HG03432 (cell line): Measurements from ENCODE around the gene NSD1.
A peak's percentile ranks its signal among the peaks of the same experiment; 100 is the strongest.

Source experiments
- ATAC-seq: cut with Tn5 transposase; IDR thresholded peaks from one replicate; pipeline ENCODE4 v1.9.1; 2021; ENCODE audit warnings: mild to moderate bottlenecking, moderate library complexity; ENCODE audit not compliant: unreplicated experiment

Gene NSD1

GRCh38 chr5:177133096-177133852, at the start of gene NSD1:
TSS of gene NSD1 (plus strand) at chr5:177133773. CDS start at chr5:177135104, 1,331 bp downstream.
- ATAC-seq = peak; percentile 69

GRCh38 chr5:177084175-177084574, 49.4 kb upstream of the NSD1 start:
- ATAC-seq = no peak

- no peak for ATAC-seq
Observed at GRCh38 chr5:177085985-177086653, 47.5 kb upstream of the NSD1 start.

- ATAC-seq = peak; percentile 69
Observed at GRCh38 chr5:177086654-177087397, 46.7 kb upstream of the NSD1 start, which contains the start of gene FGFR4. TSS of gene FGFR4 (plus strand) at chr5:177086915. CDS start at chr5:177089603, 2,688 bp downstream.

GRCh38 chr5:177087398-177088005, 46.1 kb upstream of the NSD1 start:
- no peak for ATAC-seq

- no peak for ATAC-seq
Observed at GRCh38 chr5:177089127-177089526, 44.4 kb upstream of the NSD1 start.

- no peak for ATAC-seq
Observed at GRCh38 chr5:177089825-177090641, 43.5 kb upstream of the NSD1 start.

GRCh38 chr5:177090813-177091212, 42.8 kb upstream of the NSD1 start:
- no peak for ATAC-seq

- ATAC-seq = no peak
Observed at GRCh38 chr5:177091232-177091631, 42.3 kb upstream of the NSD1 start.

- no peak for ATAC-seq
Observed at GRCh38 chr5:177092178-177093081, 41.1 kb upstream of the NSD1 start.

GRCh38 chr5:177093082-177093712, 40.4 kb upstream of the NSD1 start:
- ATAC-seq = no peak

GRCh38 chr5:177093803-177094202, 39.8 kb upstream of the NSD1 start:
- ATAC-seq = no peak

- ATAC-seq = no peak
Observed at GRCh38 chr5:177094224-177095087, 39.1 kb upstream of the NSD1 start.

- ATAC-seq = no peak
Observed at GRCh38 chr5:177095088-177095669, 38.4 kb upstream of the NSD1 start.

- no peak for ATAC-seq
Observed at GRCh38 chr5:177096162-177097015, 37.2 kb upstream of the NSD1 start.
